SH-SY5Y (cell line): ENCODE data around the gene RBM38.

Source experiments
- GATA2 ChIP-seq: IDR thresholded peaks from 2 replicates; pipeline ENCODE4 v1.6.1; 2011; ENCODE audit warnings: mild to moderate bottlenecking, low read depth, low read length
- GATA3 ChIP-seq: IDR thresholded peaks from 2 replicates; pipeline ENCODE4 v1.6.1; 2011; ENCODE audit warnings: low read depth, mild to moderate bottlenecking, low read length, moderate library complexity

RBM38 gene

GRCh38 chr20:57411406-57412283 lies 20.4 kb downstream of the RBM38 start:
- TF ChIP-seq GATA2 (no peak), GATA3 (no peak)

GRCh38 chr20:57412347-57413029 lies 21.3 kb downstream of the RBM38 start:
- TF ChIP-seq GATA3 (no peak), GATA2 (no peak)

GRCh38 chr20:57413986-57414385 lies 22.8 kb downstream of the RBM38 start:
- TF ChIP-seq GATA3: no peak
- TF ChIP-seq GATA2: no peak

GRCh38 chr20:57414867-57415592 lies 23.8 kb downstream of the RBM38 start:
- TF ChIP-seq GATA3 (no peak), GATA2 (no peak)

- TF ChIP-seq GATA3 (no peak), GATA2 (no peak)
Measured at GRCh38 chr20:57415771-57416170, 24.6 kb downstream of the RBM38 start.

- TF ChIP-seq GATA2: no peak
Measured at GRCh38 chr20:57416296-57417022, 25.3 kb downstream of the RBM38 start.

- TF ChIP-seq GATA3 (no peak), GATA2 (no peak)
Measured at GRCh38 chr20:57417051-57417689, 26.0 kb downstream of the RBM38 start.

GRCh38 chr20:57417830-57418780 lies 26.9 kb downstream of the RBM38 start:
- TF ChIP-seq GATA3: no peak
- TF ChIP-seq GATA2: no peak

GRCh38 chr20:57420571-57421252 lies 29.5 kb downstream of the RBM38 start:
- TF ChIP-seq GATA2 (no peak), GATA3 (no peak)

- TF ChIP-seq GATA2 (no peak), GATA3 (no peak)
Measured at GRCh38 chr20:57421253-57422220, 30.3 kb downstream of the RBM38 start.

GRCh38 chr20:57422254-57422653 lies 31.1 kb downstream of the RBM38 start:
- TF ChIP-seq GATA2: no peak
- TF ChIP-seq GATA3: no peak
